ENCODE data around the gene OR2F2.

Gene OR2F2

DNA sequence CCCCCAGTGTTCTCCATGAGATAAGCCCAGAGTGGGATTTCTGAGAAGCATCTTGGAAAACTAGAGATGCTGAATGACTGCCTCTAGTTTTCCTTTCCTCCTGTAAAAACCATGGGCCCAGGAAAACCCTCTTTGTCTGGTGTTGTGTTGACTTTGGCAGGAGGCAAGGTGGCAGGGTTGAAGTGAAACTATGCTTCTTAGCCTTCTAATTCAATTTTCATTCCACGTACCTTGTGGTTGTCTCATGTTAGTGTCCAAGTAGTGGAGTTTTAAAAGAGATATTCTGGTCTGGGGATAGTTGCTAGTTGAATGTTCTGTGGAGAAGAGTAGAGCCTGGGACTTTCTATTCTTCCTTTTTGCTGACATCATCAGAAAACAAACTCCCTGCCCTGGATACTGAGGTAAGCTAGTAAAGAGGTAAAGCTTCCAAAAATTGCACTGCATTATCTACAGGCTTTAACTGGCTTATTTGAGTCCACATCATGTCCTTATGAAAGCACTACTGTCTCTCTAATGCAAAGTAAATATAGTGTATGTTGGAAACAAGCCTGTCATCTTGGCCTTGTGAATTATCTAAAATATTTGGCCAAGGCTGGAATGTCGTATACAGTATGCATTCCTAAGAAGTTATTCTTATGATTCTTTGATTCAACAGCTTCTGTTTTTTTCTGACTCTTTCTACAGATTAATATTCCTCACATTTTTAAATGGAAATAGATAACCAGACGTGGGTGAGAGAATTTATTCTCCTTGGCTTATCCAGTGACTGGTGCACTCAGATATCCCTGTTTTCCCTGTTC is at the start of gene OR2F2:
OR2F2 (plus strand) TSS at position 708 of the 800 bp plus-strand sequence; CDS start at position 708, 0 bp downstream.
- no peak for DNase-seq

DNA sequence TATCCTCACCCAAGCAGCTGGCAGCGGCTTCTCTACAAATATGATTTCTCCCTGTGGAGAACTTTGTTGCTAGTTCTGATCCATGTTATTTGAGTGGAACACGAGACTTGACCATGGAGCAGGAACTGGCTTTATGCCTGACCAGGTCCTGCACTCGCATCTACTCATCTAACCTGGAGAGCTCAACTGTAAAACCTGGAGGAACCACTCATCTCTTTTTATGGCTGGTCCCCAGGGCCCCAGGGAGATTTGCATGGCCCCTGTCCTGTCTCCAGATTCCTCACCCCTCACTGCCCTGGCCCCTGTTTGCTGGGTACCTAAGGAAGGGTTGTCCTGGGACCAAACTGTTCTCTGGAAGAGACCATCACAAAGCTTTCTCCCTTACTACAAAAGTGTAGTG is 49.1 kb upstream of the OR2F2 start:
- DNase-seq: no peak

DNA sequence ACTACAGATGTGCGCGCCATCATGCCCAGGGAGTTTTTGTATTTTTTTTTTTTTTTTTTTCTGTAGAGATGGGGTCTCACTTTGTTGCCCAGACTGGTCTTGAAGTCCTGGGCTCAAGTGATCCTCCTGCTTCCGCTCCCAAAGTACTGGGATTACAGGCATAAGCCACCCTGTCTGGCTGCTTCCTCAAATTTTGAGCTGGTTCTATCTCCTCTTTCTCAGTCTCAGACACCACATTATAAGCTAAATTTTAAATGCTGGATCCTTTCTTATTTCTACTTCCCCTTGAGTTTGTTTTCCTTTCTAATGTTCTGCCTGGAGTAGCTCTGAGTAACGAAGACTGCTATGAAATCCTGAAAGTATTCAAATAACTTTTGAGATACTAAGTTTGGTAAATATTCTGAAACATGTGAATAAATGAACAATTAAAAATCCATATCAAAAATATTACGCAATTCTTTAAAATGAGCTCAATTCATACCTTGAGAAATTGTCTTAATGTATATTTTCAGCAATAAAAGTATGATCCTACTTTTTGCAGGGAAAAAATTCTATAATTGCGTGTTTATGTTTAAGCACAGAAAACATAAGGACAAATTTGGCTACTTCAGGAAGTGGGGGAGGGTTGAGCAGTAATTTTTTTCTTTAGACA is 48.1 kb upstream of the OR2F2 start:
- no peak for DNase-seq

DNA sequence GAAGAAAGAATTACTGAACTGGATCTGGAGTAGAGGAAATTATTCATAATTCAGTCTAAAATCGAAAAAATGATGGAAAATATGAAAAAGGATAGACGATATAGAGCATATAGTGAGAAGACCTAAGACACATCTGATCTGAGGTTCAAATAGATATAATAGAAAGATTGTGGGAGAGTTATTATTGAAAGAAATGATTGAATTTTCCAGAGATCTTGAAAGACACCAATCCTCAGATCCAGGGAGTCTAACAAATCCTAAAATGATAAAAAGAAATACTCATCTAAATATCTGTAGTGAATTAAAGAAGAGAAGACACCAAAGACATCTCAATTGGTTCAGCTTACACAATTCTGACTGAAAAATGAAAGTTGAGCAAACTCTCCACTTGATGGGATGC is 46.0 kb upstream of the OR2F2 start:
- DNase-seq: no peak

DNA sequence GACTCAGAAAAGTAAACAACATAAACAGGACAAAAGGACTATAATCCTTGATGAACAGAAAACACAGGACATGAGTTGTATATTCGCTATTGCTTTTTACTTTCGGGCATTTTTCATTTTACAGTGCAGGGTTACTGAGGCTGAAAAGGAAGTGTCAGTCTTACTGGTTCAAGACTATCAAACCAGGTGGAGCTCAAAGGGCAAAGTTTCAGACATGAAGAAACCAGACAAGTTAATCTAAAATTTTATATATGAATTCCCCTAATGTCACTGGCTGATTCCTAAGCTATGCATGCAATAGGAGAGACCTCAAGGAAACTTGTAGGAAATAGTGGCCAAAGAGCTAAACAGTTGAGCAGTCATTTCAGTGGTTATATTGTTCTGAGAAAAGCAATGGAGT is 44.5 kb upstream of the OR2F2 start:
- no peak for DNase-seq

- no peak for DNase-seq
These were observed 43.6 kb upstream of the OR2F2 start for GRCh38 chr7:143891457-143891856.

GRCh38 chr7:143892527-143893300 is 42.3 kb upstream of the OR2F2 start:
- DNase-seq: no peak

DNA sequence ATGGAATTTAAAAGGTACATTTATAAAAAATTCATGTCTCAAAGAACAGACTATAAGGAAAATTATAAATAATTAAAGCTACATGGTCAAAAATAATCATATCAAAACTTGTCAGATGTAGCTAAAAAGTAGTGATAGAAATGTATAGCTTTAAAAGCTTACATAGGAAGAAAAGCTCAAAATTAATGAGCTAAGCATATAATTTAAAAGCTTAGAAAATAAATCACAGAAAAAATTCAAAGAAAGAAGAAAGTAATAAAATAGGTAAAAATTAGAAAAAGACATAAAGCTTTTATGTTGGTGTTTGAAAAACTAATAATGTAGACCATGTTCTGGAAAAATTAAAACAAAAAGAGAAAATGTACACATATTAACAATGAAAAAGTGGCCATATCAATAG is 38.4 kb upstream of the OR2F2 start:
- no peak for DNase-seq

DNA sequence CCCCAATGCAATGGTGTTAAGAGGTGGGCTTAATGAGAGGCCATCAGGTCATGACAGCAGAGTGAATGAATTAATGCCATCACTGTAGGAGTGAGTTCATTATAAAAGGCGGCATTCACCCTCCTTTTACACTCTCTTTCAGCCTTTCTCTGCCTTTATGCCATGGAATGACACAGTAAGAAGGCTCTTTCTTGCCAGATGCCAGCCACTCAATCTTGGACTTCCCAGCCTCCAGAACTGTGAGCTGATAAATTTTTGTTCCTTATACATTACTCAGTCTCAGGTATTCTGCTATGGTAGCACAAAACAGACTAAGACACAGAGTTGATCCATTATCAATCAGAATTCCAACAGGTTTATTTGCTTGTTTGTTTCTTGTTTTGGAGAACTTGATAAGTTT is 36.2 kb upstream of the OR2F2 start:
- no peak for DNase-seq

DNA sequence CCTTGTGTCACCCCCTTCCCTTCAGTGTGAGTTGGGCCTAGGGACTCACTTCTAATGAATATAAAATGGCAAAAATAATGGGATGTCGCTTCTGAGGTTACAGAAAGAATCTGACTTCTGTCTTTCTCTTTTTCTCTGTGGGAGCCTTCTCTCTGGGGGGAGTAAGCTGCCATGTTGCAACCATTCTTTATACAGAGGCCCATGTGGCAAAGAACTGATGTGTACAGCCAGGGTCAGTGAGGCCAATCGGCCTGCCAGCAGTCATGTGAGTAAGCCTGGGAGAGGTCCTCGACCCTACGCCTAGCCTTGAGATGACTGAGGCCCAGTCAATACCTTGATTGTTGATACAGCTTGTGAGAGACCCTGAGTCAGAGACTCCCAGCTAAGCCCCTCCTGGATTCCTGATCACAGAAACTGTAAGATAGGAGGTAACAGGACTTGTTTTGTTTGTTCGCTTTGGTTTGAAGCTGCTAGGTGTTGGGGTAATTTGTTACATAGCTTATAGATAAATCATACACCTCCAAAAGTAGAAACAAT is 34.7 kb upstream of the OR2F2 start:
- DNase-seq: no peak

DNA sequence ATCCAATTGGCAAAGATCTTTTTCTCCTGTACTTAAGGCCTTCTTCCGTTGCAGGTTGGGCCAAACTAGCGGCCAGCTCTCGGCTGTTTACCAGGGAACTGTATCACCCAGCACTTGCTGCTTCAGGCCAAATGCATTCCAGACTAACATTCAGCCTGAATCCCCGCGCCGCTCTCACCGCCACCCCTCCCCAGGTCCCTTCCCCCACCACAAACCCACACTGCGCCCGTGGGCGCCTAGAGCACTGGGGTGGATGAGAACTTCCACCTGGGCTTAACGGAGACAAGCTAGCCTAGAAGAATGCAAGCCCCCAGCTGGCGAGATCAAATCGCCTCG is 33.7 kb upstream of the OR2F2 start:
- peak in 1 of 2 experiments; percentile 25 for DNase-seq

DNA sequence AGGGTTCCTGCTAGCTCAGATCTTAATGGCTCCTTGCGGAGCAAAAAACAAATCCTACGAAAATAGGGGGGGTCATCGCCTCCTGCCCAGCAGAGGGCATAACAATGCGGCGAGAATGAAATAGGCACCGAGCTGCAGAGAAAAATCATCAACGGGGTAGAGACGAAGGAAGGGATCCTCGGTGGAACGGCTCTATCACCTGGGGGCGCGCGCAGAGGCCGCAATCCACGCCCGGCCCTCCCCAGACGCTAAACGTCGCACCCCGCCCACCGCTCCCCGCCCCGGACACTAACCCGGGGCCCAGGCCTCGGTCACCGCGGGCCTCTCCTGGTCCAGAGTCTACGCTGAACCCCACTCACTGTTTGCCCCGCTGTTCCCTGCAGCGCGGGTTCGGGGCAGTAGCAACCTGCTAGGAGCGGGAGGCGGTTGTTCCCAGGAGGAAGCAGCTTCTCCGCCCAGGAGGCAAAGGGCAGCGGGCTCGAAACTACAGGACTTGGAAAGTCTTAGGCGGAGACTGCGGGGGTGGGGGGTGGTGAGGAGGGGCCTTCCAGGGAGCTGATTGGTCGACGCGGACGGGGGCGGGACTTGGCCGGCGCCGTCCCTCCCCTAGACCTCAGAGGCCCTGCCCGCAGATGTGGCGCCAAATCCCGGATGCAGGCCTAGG is 33.2 kb upstream of the OR2F2 start, which contains the start of gene TCAF1:
TCAF1 (minus strand) TSS at position 509 of the 664 bp plus-strand sequence. CDS start 25,568 bp downstream, outside the sequence.
- DNase-seq: peak; percentile 86 to 88

DNA sequence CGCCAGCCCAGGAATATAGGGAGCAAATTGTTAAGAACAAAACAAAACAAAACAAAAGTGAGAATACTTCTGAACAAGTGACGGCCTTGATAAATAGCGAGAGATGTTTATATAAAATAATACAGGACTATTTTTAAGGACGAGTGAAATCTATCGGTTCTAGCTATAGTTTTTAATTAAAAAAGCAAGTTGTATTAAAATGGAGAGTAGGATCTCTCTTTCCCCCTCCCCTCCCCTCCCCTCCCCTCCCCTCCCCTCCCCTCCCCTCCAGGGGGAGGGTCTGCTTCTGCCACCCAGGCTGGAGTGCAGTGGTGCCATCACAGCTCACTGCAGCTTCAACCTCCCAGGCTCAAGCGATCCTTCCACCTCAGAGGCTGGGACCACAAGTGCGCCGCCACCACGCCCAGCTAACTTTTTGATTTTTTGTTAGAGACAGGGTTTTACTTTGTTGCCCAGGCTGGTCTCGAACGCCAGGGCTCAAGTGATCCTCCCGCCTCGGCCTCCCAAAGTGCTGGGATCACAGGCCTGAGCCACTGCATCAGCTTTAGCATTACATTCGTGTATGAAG is 32.6 kb upstream of the OR2F2 start:
- no peak for DNase-seq

DNA sequence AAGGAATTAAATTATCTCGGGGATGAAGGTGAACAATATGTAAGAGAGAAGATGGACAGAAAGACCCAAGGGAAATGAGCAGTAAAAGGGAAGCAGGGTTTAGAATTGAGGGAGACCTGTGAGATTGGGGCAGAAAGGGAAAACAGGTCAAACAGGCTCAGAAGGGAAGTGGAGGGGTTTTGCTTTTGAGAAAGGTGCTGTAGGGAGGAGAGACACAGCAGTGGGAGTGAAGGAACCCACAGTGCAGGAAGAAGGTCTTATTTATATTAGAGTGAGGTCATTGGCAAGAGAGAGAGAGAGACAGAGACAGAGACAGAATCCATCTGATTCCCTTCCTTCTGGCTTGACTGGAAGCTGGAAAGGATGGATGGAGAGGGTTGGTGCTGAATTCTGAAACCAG is 29.5 kb upstream of the OR2F2 start:
- no peak for DNase-seq

DNA sequence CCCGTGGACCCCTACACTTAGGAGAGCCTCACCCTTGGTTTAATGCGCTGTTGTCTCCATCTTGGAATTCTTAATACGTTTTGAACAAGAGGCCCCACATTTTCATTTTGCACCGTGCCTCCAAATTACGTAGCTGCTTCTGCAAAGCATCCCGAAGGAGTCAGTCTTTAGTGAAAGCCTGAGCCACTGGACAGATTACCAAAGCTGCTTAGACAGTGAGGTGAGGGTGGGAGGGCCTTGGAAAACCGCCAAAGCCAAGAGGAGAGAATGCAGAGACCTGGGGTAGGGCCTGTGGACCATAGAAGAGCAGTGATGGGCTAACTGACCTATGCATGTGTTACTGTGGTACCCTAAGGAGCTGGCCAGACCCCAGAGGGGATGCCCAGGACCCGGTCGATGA is 28.9 kb upstream of the OR2F2 start:
- no peak for DNase-seq

DNA sequence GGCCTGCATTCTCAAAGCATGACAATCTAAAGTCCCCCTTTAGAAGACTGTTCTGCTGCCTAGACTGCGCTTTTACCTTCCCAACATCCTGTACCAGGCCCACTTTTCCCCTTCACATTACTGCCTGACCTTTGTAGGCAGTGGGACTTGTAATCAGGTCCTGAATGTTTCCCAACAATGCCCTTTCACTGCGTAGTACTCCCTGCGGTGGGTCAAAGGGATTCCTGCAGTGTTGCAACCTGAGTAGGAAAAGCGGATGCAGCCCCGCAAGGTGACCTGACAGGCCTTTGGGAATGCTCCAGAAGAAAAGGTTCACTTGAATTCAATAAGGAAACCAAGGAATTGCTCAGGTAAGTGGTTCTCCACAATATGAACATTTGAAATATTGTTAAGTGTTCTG is 28.1 kb upstream of the OR2F2 start:
- DNase-seq: no peak

DNA sequence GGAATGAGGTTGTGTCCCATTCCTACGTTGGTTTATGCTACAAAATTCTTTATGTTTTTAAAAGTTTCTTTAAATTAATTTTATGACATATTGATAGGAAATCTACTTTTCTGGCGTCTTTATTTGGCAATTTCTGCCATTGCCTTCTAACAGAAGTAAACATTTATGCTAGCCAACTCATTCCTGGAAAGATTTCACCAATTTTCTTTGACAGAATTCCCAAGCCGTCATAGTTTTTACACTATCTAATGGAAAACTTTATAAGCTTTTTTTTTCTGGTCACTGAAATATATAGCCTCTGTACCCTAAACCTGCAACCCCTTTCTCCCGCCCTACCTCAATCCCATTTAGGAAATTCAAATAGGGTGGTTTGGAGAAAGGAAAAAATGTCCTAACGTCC is 26.9 kb upstream of the OR2F2 start:
- no peak for DNase-seq

GRCh38 chr7:143909863-143910262 is 25.2 kb upstream of the OR2F2 start:
- DNase-seq: no peak

DNA sequence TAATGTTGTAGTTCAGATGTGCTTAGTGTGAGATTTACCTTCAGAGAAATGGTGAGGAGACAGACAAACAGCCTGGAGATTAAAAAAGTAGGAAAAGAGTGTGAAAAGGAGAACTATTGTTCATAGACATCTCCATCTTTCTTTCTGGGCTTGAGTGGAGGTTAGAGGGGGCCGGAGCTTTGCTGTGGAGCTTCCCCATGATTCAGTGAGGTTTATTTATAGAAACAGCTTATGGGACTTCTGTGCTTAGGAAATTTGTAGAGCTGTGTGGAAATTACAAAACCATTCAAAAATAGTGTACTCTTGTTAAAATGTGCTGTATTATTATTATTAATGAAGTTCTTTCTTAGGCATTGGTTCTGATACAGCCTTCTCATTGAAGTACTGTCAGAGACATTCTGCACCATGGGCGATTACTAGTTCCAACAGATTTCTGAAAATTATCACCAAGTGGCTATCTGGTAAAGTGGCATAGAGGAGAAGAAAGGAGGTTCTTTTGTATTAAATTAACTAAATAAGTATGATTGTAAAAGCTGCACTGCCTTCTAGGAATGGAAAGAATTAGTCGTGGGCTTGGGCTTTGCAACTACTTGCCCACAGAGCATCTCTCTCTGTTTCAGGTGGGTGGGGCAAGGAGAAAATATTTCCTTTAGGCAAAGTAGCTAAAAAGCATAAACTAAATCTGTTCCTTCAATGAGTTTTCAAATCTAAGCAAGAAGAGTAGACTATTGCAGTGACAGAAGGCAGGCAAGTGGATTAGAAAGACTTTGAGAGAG is 24.4 kb upstream of the OR2F2 start:
- DNase-seq: no peak

- no peak for DNase-seq
These were observed 21.0 kb upstream of the OR2F2 start for GRCh38 chr7:143913945-143914615.

Measured in activated CD4-positive, alpha-beta T cell treated with anti-CD3 and anti-CD28 coated beads, Interleukin-2, amount 50 U/mL, for 4 hours (primary cell).